A549 (cell line): Measurements from ENCODE around the gene GLB1L2. TPM values are rescaled to one million over a fixed set of nuclear protein-coding genes. Genes with fewer than 3 reads are reported as not detected.

Experiments
- ATAC-seq, 2 experiments: fragments of 200-7000 bp in 1 of 2; fragments of >200 bp in 1 of 2; cut with Nextera tagmentation in 1 of 2; cut with Tn5 transposase in 1 of 2; 3 replicates each; pipeline versions ENCODE4 v1.8.0 to v1.9.1; 2018 to 2020; ENCODE audit warnings: mild to moderate bottlenecking in 1 of 2, moderate library complexity in 1 of 2
- CTCF ChIA-PET: fragments of 300-600 bp; sonication (Branson Sonifier 250); formaldehyde crosslinking; extraction: SDS; loops from one replicate; lab custom pipeline; 2021; ENCODE audit warnings: antibody characterized with exemption, inconsistent platforms; lab: Yijun Ruan, JAX
- POLR2A ChIA-PET: fragments of 350-600 bp; formaldehyde crosslinking; extraction: SDS; loops from one replicate; lab custom pipeline; 2021; ENCODE audit warnings: antibody characterized with exemption, inconsistent platforms; lab: Yijun Ruan, JAX
- DNase-seq, 2 experiments: peaks; one replicate each; pipeline versions ENCODE4 v3.0.0 to v3.0.0-alpha.2; 2011 to 2016; ENCODE audit warnings: low read depth in 1 of 2, low spot score in 1 of 2
- FAIRE-seq: peaks from 2 replicates; lab custom pipeline; 2011; peaks lifted over from hg19 to GRCh38; lab: Jason Lieb, UNC
- H3K27ac ChIP-seq, 2 experiments: fragments of >200 bp; sonication (Bioruptor Twin); formaldehyde crosslinking; 3 replicates each; pipeline ENCODE4 v1.5.1; 2016 to 2017
- H3K4me1 ChIP-seq: fragments of >200 bp; sonication (Bioruptor Twin); formaldehyde crosslinking; 3 replicates; pipeline ENCODE4 v1.6.1; 2016
- H3K4me2 ChIP-seq: fragments of >200 bp; sonication (Bioruptor Twin); formaldehyde crosslinking; 3 replicates; pipeline ENCODE4 v1.6.1; 2016
- H3K4me3 ChIP-seq: fragments of >200 bp; sonication (Bioruptor Twin); formaldehyde crosslinking; 3 replicates; pipeline ENCODE4 v1.5.1; 2016
- H3K9me3 ChIP-seq: fragments of >200 bp; sonication (Bioruptor Twin); formaldehyde crosslinking; 3 replicates; pipeline ENCODE4 v1.6.1; 2016
- BCL3 ChIP-seq: fragments of >200 bp; sonication (Bioruptor Twin); formaldehyde crosslinking; IDR thresholded peaks from 3 replicates; pipeline ENCODE4 v1.6.1; 2016
- BHLHE40 ChIP-seq: IDR thresholded peaks from 2 replicates; pipeline ENCODE4 v1.6.1; 2012; ENCODE audit warnings: low read depth, low read length, inconsistent platforms
- CBX8 ChIP-seq: fragments of 200-600 bp; sonication (generic); IDR thresholded peaks from 2 replicates; pipeline ENCODE4 v1.6.1; 2016
- CTCF ChIP-seq: fragments of >200 bp; sonication (Bioruptor Twin); formaldehyde crosslinking; IDR thresholded peaks from 3 replicates; pipeline ENCODE4 v1.5.1; 2016
- EHMT2 ChIP-seq: fragments of 200-600 bp; sonication (generic); IDR thresholded peaks from 2 replicates; pipeline ENCODE4 v1.6.1; 2016; ENCODE audit warnings: antibody characterized with exemption, low read depth, mild to moderate bottlenecking, moderate library complexity
- FOSL2 ChIP-seq, 2 experiments: fragments of 450-650 bp in 1 of 2; fragments of >200 bp in 1 of 2; sonication (Bioruptor Twin) in 1 of 2; formaldehyde crosslinking; IDR thresholded peaks; 2 replicates each; pipeline versions ENCODE4 v1.5.0 to v1.6.1; 2016 to 2020; ENCODE audit warnings: mild to moderate bottlenecking in 1 of 2, moderate library complexity in 1 of 2
- FOXS1 ChIP-seq: fragments of 250-450 bp; sonication (Bioruptor Pico); IDR thresholded peaks from 2 replicates; pipeline ENCODE4 v1.5.0; 2020; ENCODE audit warnings: mild to moderate bottlenecking, moderate library complexity
- GATA3 ChIP-seq: IDR thresholded peaks from 2 replicates; pipeline ENCODE4 v1.6.1; 2012; ENCODE audit warnings: borderline replicate concordance
- JUN ChIP-seq, 2 experiments: fragments of >200 bp; sonication (Bioruptor Twin); formaldehyde crosslinking; IDR thresholded peaks; 2 replicates in 1 of 2; 3 replicates in 1 of 2; pipeline ENCODE4 v1.6.1; 2016 to 2017
- KDM1A ChIP-seq: fragments of 200-600 bp; sonication (generic); IDR thresholded peaks from 2 replicates; pipeline ENCODE4 v1.6.1; 2016; ENCODE audit warnings: low read depth, mild to moderate bottlenecking
- MAX ChIP-seq: IDR thresholded peaks from 2 replicates; pipeline ENCODE4 v1.6.1; 2012
- NFE2L2 ChIP-seq: fragments of 150-350 bp; conservative IDR thresholded peaks from 2 replicates; pipeline ENCODE4 v1.6.1; 2014; ENCODE audit warnings: low read length
- RAD21 ChIP-seq, 2 experiments: fragments of >200 bp in 1 of 2; sonication (Bioruptor Twin) in 1 of 2; formaldehyde crosslinking in 1 of 2; IDR thresholded peaks in 1 of 2; conservative IDR thresholded peaks in 1 of 2; 2 replicates in 1 of 2; 3 replicates in 1 of 2; pipeline ENCODE4 v1.6.1; 2012 to 2018; ENCODE audit warnings: inconsistent platforms in 1 of 2
- RARB ChIP-seq: fragments of 250-450 bp; sonication (Bioruptor Pico); IDR thresholded peaks from 2 replicates; pipeline ENCODE4 v1.8.0; 2021; ENCODE audit warnings: mild to moderate bottlenecking, moderate library complexity
- RCOR1 ChIP-seq: fragments of 150-350 bp; IDR thresholded peaks from 2 replicates; pipeline ENCODE4 v1.6.1; 2014; ENCODE audit warnings: antibody characterized with exemption, low read length, low read depth
- RNF2 ChIP-seq: fragments of 200-600 bp; sonication (generic); IDR thresholded peaks from 2 replicates; pipeline ENCODE4 v1.6.1; 2016; ENCODE audit warnings: low read depth, mild to moderate bottlenecking, antibody characterized with exemption, moderate library complexity, borderline replicate concordance
- SMC3 ChIP-seq: fragments of >200 bp; sonication (Bioruptor Twin); formaldehyde crosslinking; IDR thresholded peaks from 3 replicates; pipeline ENCODE4 v1.6.1; 2018; ENCODE audit warnings: inconsistent platforms
- SREBF2 ChIP-seq: fragments of 450-650 bp; IDR thresholded peaks from 2 replicates; pipeline ENCODE4 v1.6.1; 2014; ENCODE audit warnings: mild to moderate bottlenecking, moderate library complexity
- TFCP2L1 ChIP-seq: fragments of 250-450 bp; sonication (Bioruptor Pico); IDR thresholded peaks from 2 replicates; pipeline ENCODE4 v1.5.0; 2021; ENCODE audit warnings: mild to moderate bottlenecking
- TP53 ChIP-seq: fragments of 250-450 bp; sonication (Bioruptor Pico); IDR thresholded peaks from 2 replicates; pipeline ENCODE4 v1.5.0; 2021; ENCODE audit warnings: mild to moderate bottlenecking, moderate library complexity
- ZFP36 ChIP-seq: fragments of 450-650 bp; IDR thresholded peaks from 2 replicates; pipeline ENCODE4 v1.6.1; 2014; ENCODE audit warnings: borderline replicate concordance; ENCODE audit not compliant: partially characterized antibody
- ZSCAN20 ChIP-seq: fragments of 250-450 bp; sonication (Bioruptor Pico); IDR thresholded peaks from 2 replicates; pipeline ENCODE4 v1.8.0; 2022; ENCODE audit warnings: mild to moderate bottlenecking, moderate library complexity
- WGBS: methylation state at CpG from one replicate; pipeline ENCODE4 v1.1.6; 2017; ENCODE audit errors: missing lambda C conversion rate; 5-methylcytosine and 5-hydroxymethylcytosine counted together
- polyA plus RNA-seq, 4 experiments: library from polyadenylated mRNA; depleted of rRNA in 3 of 4; stranded (reverse); fragments of >200 nt; fragmentation: RNase III in 1 of 4; extraction: RNeasy Plus Mini Kit Qiagen cat#74134 plus additional on column Dnase treatment in 1 of 4; gene quantifications; 2 replicates in 3 of 4; 3 replicates in 1 of 4; pipeline ENCODE4 v1.2.3, GENCODE V29; 2011 to 2017

GLB1L2 gene
- polyA plus RNA-seq, 2 of the 4 experiments (the other 2 are of a cell fraction): 1.1 to 3.5 TPM

- TF ChIP-seq BHLHE40: no peak
- no peak for TF ChIP-seq ZSCAN20 (CRISPR knock-in tag)
- TF ChIP-seq FOXS1 (CRISPR knock-in tag): no peak
- 80% methylated on average over 8 of the region's 11 CpGs for WGBS
- ChIA-PET CTCF (no interaction called here), POLR2A (no interaction called here)
- no peak for ATAC-seq
- no peak for FAIRE-seq
- Histone ChIP-seq H3K4me3 (no peak overlapping the region), H3K9me3 (no peaks in the 10 kb centered on the region), H3K4me1 (no peaks in the 10 kb centered on the region), H3K27ac (no peak overlapping the region), H3K4me2 (no peak overlapping the region)
- no peak for DNase-seq
Measured at GRCh38 chr11:134340354-134340964, 8.7 kb downstream of the GLB1L2 start.

- WGBS: 94% methylated on average over 21 of the region's 68 CpGs
- ATAC-seq (no peak), DNase-seq (no peak), FAIRE-seq (no peak)
- TF ChIP-seq BCL3 (no peak), SMC3 (no peak), RAD21 (conservative IDR thresholded peaks at IDR 0.05 in 1 of 2, IDR thresholded peaks at IDR 0.05 in 1 of 2) (no peak), GATA3 (no peak), FOSL2 (IDR thresholded peaks at IDR 0.05) (no peak), FOSL2 (CRISPR knock-in tag; IDR thresholded peaks at IDR 0.05) (no peak), TP53 (CRISPR knock-in tag) (no peak), ZSCAN20 (CRISPR knock-in tag) (no peak), JUN (IDR thresholded peaks at IDR 0.05) (no peak), MAX (no peak), RARB (CRISPR knock-in tag) (no peak), TFCP2L1 (CRISPR knock-in tag) (no peak), CBX8 (no peak), RCOR1 (no peak), BHLHE40 (no peak)
- Histone ChIP-seq H3K27ac (no peak overlapping the region), H3K4me2 (no peak overlapping the region), H3K9me3 (no peaks in the 10 kb centered on the region), H3K4me1 (no peaks in the 10 kb centered on the region), H3K4me3 (no peak overlapping the region)
- ChIA-PET CTCF (interaction anchor here (0.6 kb wide), 2 partner anchors 84 to 369 kb away, joined by 3 read pairs; no protein-coding TSS in a partner anchor), POLR2A (no interaction called here)
Measured at GRCh38 chr11:134341805-134342571, 10.2 kb downstream of the GLB1L2 start.

- no peak overlapping the region for H3K4me3 ChIP-seq
- ATAC-seq (no peak), FAIRE-seq (no peak), DNase-seq (no peak)
- ChIA-PET CTCF (no interaction called here), POLR2A (no interaction called here)
- H3K27ac ChIP-seq: no peak overlapping the region
- H3K9me3 ChIP-seq: no peaks in the 10 kb centered on the region
- H3K4me2 ChIP-seq: no peak overlapping the region
- no peak for TF ChIP-seq NFE2L2
- TF ChIP-seq EHMT2: no peak
- TF ChIP-seq RNF2: no peak
- no peak for TF ChIP-seq CTCF
- no peak for TF ChIP-seq GATA3
- no peak for TF ChIP-seq KDM1A
- TF ChIP-seq SREBF2: no peak
- TF ChIP-seq ZFP36: no peak
- 83% methylated on average over 12 of the region's 30 CpGs for WGBS
- no peaks in the 10 kb centered on the region for H3K4me1 ChIP-seq
Measured at GRCh38 chr11:134342572-134343340, 11.0 kb downstream of the GLB1L2 start.
